Measurements from ENCODE around the gene CRB1. TPM values are rescaled to one million over a fixed set of nuclear protein-coding genes. Genes with fewer than 3 reads are reported as not detected.

Gene CRB1
- total and polyA plus RNA-seq, 9 of the 15 experiments (the other 6 are each of a cell fraction or from before 2014, with no cell fraction given), result 0.04 to 0.10 TPM; not detected in 7

DNA sequence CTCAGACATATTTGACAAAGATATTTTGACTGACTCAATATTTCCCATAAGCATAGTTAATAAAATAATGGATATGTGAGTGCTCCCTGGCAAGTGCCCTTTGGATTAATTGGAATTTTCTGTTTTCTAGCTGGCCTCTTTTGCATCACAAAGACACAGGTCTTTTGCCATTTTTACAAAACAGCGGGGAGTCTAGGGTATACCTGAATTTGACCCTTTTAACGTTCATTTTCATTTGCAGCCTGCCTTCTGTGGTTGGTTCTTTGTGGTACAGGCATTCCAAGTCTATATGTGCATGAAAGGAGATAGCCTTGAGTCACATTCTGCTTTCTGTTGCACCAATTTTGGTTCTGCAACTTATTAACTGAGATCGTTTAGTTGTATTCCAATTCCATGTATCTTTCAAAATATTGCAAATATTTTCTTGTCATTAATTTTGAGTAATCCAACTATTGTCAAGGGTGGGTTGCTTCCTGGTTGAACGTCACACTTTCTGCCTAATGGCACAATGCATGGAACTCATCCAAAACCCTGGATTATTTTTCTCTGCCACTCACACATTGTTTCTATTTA lies 171.7 kb downstream of the CRB1 start:
- no peak overlapping the region for H2AFZ ChIP-seq (ENCODE audit: low read depth, low read length)
- no peaks in the 10 kb centered on the region for H3K79me2 ChIP-seq (ENCODE audit: control insufficient read depth, insufficient read depth, low read length)
- no peaks in the 10 kb centered on the region for H4K20me1 ChIP-seq (replicated peaks; ENCODE audit: control insufficient read depth, insufficient read depth, low read length)
- TF ChIP-seq ATF7 (IDR thresholded peaks at IDR 0.05), result no peak
- TF ChIP-seq, protein P1, sequence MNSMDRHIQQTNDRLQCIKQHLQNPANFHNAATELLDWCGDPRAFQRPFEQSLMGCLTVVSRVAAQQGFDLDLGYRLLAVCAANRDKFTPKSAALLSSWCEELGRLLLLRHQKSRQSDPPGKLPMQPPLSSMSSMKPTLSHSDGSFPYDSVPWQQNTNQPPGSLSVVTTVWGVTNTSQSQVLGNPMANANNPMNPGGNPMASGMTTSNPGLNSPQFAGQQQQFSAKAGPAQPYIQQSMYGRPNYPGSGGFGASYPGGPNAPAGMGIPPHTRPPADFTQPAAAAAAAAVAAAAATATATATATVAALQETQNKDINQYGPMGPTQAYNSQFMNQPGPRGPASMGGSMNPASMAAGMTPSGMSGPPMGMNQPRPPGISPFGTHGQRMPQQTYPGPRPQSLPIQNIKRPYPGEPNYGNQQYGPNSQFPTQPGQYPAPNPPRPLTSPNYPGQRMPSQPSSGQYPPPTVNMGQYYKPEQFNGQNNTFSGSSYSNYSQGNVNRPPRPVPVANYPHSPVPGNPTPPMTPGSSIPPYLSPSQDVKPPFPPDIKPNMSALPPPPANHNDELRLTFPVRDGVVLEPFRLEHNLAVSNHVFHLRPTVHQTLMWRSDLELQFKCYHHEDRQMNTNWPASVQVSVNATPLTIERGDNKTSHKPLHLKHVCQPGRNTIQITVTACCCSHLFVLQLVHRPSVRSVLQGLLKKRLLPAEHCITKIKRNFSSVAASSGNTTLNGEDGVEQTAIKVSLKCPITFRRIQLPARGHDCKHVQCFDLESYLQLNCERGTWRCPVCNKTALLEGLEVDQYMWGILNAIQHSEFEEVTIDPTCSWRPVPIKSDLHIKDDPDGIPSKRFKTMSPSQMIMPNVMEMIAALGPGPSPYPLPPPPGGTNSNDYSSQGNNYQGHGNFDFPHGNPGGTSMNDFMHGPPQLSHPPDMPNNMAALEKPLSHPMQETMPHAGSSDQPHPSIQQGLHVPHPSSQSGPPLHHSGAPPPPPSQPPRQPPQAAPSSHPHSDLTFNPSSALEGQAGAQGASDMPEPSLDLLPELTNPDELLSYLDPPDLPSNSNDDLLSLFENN (IDR thresholded peaks at IDR 0.05; ENCODE audit: low read depth in 2 of 2, low read length in 2 of 2), result no peak
- TF ChIP-seq, protein P2, sequence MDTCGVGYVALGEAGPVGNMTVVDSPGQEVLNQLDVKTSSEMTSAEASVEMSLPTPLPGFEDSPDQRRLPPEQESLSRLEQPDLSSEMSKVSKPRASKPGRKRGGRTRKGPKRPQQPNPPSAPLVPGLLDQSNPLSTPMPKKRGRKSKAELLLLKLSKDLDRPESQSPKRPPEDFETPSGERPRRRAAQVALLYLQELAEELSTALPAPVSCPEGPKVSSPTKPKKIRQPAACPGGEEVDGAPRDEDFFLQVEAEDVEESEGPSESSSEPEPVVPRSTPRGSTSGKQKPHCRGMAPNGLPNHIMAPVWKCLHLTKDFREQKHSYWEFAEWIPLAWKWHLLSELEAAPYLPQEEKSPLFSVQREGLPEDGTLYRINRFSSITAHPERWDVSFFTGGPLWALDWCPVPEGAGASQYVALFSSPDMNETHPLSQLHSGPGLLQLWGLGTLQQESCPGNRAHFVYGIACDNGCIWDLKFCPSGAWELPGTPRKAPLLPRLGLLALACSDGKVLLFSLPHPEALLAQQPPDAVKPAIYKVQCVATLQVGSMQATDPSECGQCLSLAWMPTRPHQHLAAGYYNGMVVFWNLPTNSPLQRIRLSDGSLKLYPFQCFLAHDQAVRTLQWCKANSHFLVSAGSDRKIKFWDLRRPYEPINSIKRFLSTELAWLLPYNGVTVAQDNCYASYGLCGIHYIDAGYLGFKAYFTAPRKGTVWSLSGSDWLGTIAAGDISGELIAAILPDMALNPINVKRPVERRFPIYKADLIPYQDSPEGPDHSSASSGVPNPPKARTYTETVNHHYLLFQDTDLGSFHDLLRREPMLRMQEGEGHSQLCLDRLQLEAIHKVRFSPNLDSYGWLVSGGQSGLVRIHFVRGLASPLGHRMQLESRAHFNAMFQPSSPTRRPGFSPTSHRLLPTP (IDR thresholded peaks at IDR 0.05; ENCODE audit: borderline replicate concordance, extremely low read depth, insufficient read length), result no peak
- no peak for TF ChIP-seq FOS (IDR thresholded peaks at IDR 0.05; ENCODE audit: extremely low read depth, insufficient read length)
- TF ChIP-seq RFX1 (IDR thresholded peaks at IDR 0.05), result no peak
- no peak for TF ChIP-seq FOXP1 (CRISPR knock-in tag; IDR thresholded peaks at IDR 0.05)
- no peak for TF ChIP-seq E2F8 (IDR thresholded peaks at IDR 0.05; ENCODE audit: low read depth, partially characterized antibody)
- 0% methylated on average over 4 of the region's 4 CpGs for WGBS (ENCODE audit: insufficient coverage, low coverage, missing lambda C conversion rate)
- H3K4me1 ChIP-seq (replicated peaks in 1 of 2; ENCODE audit: control insufficient read depth in 2 of 2, insufficient read depth in 2 of 2, low read length in 2 of 2), result peaks cover 2 to 5% of the 10 kb centered on the region in 2 experiments; a peak in 2 of 5 replicates
- DNase-seq (ENCODE audit: extremely low read depth in 1 of 4, low spot score in 3 of 4), result no peak
- H3K4me2 ChIP-seq (ENCODE audit: insufficient read depth, low read length), result no peak overlapping the region
- no peaks in the 10 kb centered on the region for H3K9me1 ChIP-seq (ENCODE audit: control insufficient read depth, insufficient read depth, low read length)
- no TSS peak for BruUV-seq (replicated peaks)
- H3K4me3 ChIP-seq, result no peak overlapping the region
- ChIA-PET POLR2A (no interaction called here), CTCF (ENCODE audit: low intra/inter-chr PET ratio) (no interaction called here)
- intact Hi-C loops (cut with micrococcal nuclease), result no loop called here
- H3K27me3 ChIP-seq (ENCODE audit: control insufficient read depth in 2 of 2, insufficient read depth in 2 of 2, low read length in 2 of 2), result no peaks in the 10 kb centered on the region
- no peak for ATAC-seq
- no peak overlapping the region for H3K9ac ChIP-seq (ENCODE audit: insufficient read depth in 1 of 2, low read depth in 2 of 2, low read length in 2 of 2)
- no peaks in the 10 kb centered on the region for H3K9me3 ChIP-seq (replicated peaks; ENCODE audit: control insufficient read depth, insufficient read depth, low read depth, low read length)
- in situ Hi-C loops (cut with MboI), result no loop called here
- H3K36me3 ChIP-seq (ENCODE audit: control insufficient read depth, insufficient read depth, low read length), result no peaks in the 10 kb centered on the region
- H3K27ac ChIP-seq (ENCODE audit: extremely low read depth, low read depth, low read length), result no peak overlapping the region
- no peak for FAIRE-seq
